Muscle of arm (tissue), 12 donors: Measurements from ENCODE around the gene SPRR2A. TPM values are rescaled to one million over a fixed set of nuclear protein-coding genes. Genes with fewer than 3 reads are reported as not detected.
"Not testable (repeated sequence)": the region's sequence is repeated elsewhere in the genome, so short reads cannot be mapped to it uniquely, and the experiment has no call there.

Source experiments
- DNase-seq: peaks from one replicate; pipeline ENCODE4 v3.0.0-alpha.2; 2013
- polyA plus RNA-seq, 12 donors: library from polyadenylated mRNA; unstranded; fragments of 120-200 nt; gene quantifications; one replicate each; pipeline ENCODE4 v1.2.1, GENCODE V29; 2013; ENCODE audit not compliant: insufficient read length in 12 of 12

The SPRR2A gene
- polyA plus RNA-seq, 12 donors, result 0.59 TPM; not detected in 11

- DNase-seq, result no peak
Measured at GRCh38 chr1:153025797-153026196, 31.5 kb downstream of the SPRR2A start.

GRCh38 chr1:153024413-153024812 lies 32.9 kb downstream of the SPRR2A start:
- DNase-seq, result no peak

GRCh38 chr1:153023109-153023508 lies 34.2 kb downstream of the SPRR2A start:
- DNase-seq, result no peak

GRCh38 chr1:153022340-153022739 lies 35.0 kb downstream of the SPRR2A start:
- DNase-seq, result not testable (repeated sequence)

GRCh38 chr1:153021829-153022228 lies 35.5 kb downstream of the SPRR2A start:
- not testable (repeated sequence) for DNase-seq

GRCh38 chr1:153011235-153011758 lies 46.0 kb downstream of the SPRR2A start:
- DNase-seq, result not testable (repeated sequence)

Other genes starting within 250 kb of the SPRR2A start
- not detected for gene LCE1B, start 245.5 kb downstream of the SPRR2A start, polyA plus RNA-seq
- not detected for gene LCE1A, start 230.0 kb downstream of the SPRR2A start, polyA plus RNA-seq
- not detected for gene LCE6A, start 214.7 kb downstream of the SPRR2A start, polyA plus RNA-seq
- gene LCE7A, start 197.5 kb downstream of the SPRR2A start, polyA plus RNA-seq, result not detected
- not detected for gene SMCP, start 179.2 kb downstream of the SPRR2A start, polyA plus RNA-seq
- gene IVL, start 149.0 kb downstream of the SPRR2A start, polyA plus RNA-seq, result 10 to 100 TPM in 2 of 12 donors, 1 to 10 TPM in 1, under 1 TPM in 2, not detected in 7; 0.08 to 36.1 (median 1.9) TPM
- not detected for gene SPRR5, start 110.3 kb downstream of the SPRR2A start, polyA plus RNA-seq
- not detected for gene SPRR4, start 86.9 kb downstream of the SPRR2A start, polyA plus RNA-seq
- gene SPRR1A, start 73.4 kb downstream of the SPRR2A start, polyA plus RNA-seq, result 1 to 10 TPM in 3 of 12 donors, not detected in 9; 1.5 to 3.9 (median 2.0) TPM
- gene SPRR3, start 55.8 kb downstream of the SPRR2A start, polyA plus RNA-seq, result 100 to 1,000 TPM in 1 of 12 donors, 10 to 100 TPM in 2, 1 to 10 TPM in 1, under 1 TPM in 1, not detected in 7; 0.97 to 142 (median 41.0) TPM
- gene SPRR1B, start 26.3 kb downstream of the SPRR2A start, polyA plus RNA-seq, result 10 to 100 TPM in 1 of 12 donors, 1 to 10 TPM in 2, not detected in 9; 4.0 to 32.6 (median 8.2) TPM
- gene SPRR2D, start 16.4 kb downstream of the SPRR2A start, polyA plus RNA-seq, result under 1 TPM in 1 of 12 donors, not detected in 11; 0.76 TPM
- under 1 TPM in 1 of 12 donors, not detected in 11; 0.34 TPM for gene SPRR2B, start 14.1 kb upstream of the SPRR2A start, polyA plus RNA-seq
- not detected for gene SPRR2E, start 37.0 kb upstream of the SPRR2A start, polyA plus RNA-seq
- under 1 TPM in 2 of 12 donors, not detected in 10; 0.32 to 0.36 TPM for gene SPRR2F, start 56.0 kb upstream of the SPRR2A start, polyA plus RNA-seq
- not detected for gene SPRR2G, start 93.4 kb upstream of the SPRR2A start, polyA plus RNA-seq
- not detected for gene LELP1, start 145.9 kb upstream of the SPRR2A start, polyA plus RNA-seq
- gene PRR9, start 160.1 kb upstream of the SPRR2A start, polyA plus RNA-seq, result not detected
- not detected for gene LORICRIN, start 202.2 kb upstream of the SPRR2A start, polyA plus RNA-seq